Activated CD4-positive, alpha-beta T cell treated with anti-CD3 and anti-CD28 coated beads, Interleukin-2, amount 50 U/mL, for 4 hours (primary cell): ENCODE results near the gene EYS.

Experiments used
- DNase-seq, 2 experiments: peaks; one replicate each; pipeline ENCODE4 v3.0.0-alpha.2; 2020

Gene EYS

GRCh38 chr6:64213697-64214096 is 1493.3 kb downstream of the EYS start:
- DNase-seq = no peak

GRCh38 chr6:64197246-64197645 is 1509.8 kb downstream of the EYS start:
- DNase-seq = no peak

- DNase-seq = no peak
Measured at GRCh38 chr6:64186592-64186991, 1520.4 kb downstream of the EYS start.

GRCh38 chr6:64185621-64186020 is 1521.4 kb downstream of the EYS start:
- no peak for DNase-seq

GRCh38 chr6:64175296-64175695 is 1531.7 kb downstream of the EYS start:
- DNase-seq = no peak

- DNase-seq = no peak
Measured at GRCh38 chr6:64170316-64170715, 1536.7 kb downstream of the EYS start.

GRCh38 chr6:64160486-64160885 is 1546.5 kb downstream of the EYS start:
- DNase-seq = no peak

- no peak for DNase-seq
Measured at GRCh38 chr6:64155063-64155462, 1552.0 kb downstream of the EYS start.

GRCh38 chr6:64146876-64147275 is 1560.2 kb downstream of the EYS start:
- no peak for DNase-seq

- DNase-seq = no peak
Measured at GRCh38 chr6:64146094-64146493, 1560.9 kb downstream of the EYS start.

- DNase-seq = no peak
Measured at GRCh38 chr6:64145658-64146057, 1561.4 kb downstream of the EYS start.

GRCh38 chr6:64143101-64143500 is 1563.9 kb downstream of the EYS start:
- no peak for DNase-seq

- DNase-seq = no peak
Measured at GRCh38 chr6:64141680-64142079, 1565.3 kb downstream of the EYS start.

GRCh38 chr6:64128301-64129024 is 1578.6 kb downstream of the EYS start:
- no peak for DNase-seq

GRCh38 chr6:64123761-64124633 is 1583.0 kb downstream of the EYS start:
- DNase-seq = no peak

GRCh38 chr6:64122712-64123375 is 1584.2 kb downstream of the EYS start:
- no peak for DNase-seq

- no peak for DNase-seq
Measured at GRCh38 chr6:64121011-64121565, 1585.9 kb downstream of the EYS start.

GRCh38 chr6:64113704-64114103 is 1593.3 kb downstream of the EYS start:
- no peak for DNase-seq

- DNase-seq = no peak
Measured at GRCh38 chr6:64104051-64104450, 1603.0 kb downstream of the EYS start.

GRCh38 chr6:64103480-64103879 is 1603.5 kb downstream of the EYS start:
- no peak for DNase-seq

GRCh38 chr6:64100702-64101303 is 1606.2 kb downstream of the EYS start:
- DNase-seq = no peak

GRCh38 chr6:64090352-64090751 is 1616.7 kb downstream of the EYS start:
- DNase-seq = no peak

- no peak for DNase-seq
Measured at GRCh38 chr6:64085126-64085525, 1621.9 kb downstream of the EYS start.
